Choroid plexus epithelial cell (primary cell): ENCODE measurements around the gene APOC1.

Experiments
- DNase-seq: peaks from one replicate; pipeline ENCODE4 v3.0.0-alpha.2; 2010; ENCODE audit warnings: low read depth
- H3K4me3 ChIP-seq: 2 replicates; pipeline ENCODE4 v1.5.1; 2011; ENCODE audit warnings: low read depth, mild to moderate bottlenecking, control low read depth, low read length, moderate library complexity
- TF ChIP-seq, protein P1 (sequence below): conservative IDR thresholded peaks from 2 replicates; pipeline ENCODE4 v1.5.1; 2011; ENCODE audit warnings: low read depth, mild to moderate bottlenecking, control low read depth, inconsistent platforms, low read length, moderate library complexity

The APOC1 gene

GRCh38 chr19:44943801-44944249 is 29.4 kb downstream of the APOC1 start:
- no peak for DNase-seq
- no peak overlapping the region for H3K4me3 ChIP-seq

GRCh38 chr19:44947041-44947581 is 32.7 kb downstream of the APOC1 start:
- no peak overlapping the region for H3K4me3 ChIP-seq
- no peak for DNase-seq
- TF ChIP-seq, protein P1, sequence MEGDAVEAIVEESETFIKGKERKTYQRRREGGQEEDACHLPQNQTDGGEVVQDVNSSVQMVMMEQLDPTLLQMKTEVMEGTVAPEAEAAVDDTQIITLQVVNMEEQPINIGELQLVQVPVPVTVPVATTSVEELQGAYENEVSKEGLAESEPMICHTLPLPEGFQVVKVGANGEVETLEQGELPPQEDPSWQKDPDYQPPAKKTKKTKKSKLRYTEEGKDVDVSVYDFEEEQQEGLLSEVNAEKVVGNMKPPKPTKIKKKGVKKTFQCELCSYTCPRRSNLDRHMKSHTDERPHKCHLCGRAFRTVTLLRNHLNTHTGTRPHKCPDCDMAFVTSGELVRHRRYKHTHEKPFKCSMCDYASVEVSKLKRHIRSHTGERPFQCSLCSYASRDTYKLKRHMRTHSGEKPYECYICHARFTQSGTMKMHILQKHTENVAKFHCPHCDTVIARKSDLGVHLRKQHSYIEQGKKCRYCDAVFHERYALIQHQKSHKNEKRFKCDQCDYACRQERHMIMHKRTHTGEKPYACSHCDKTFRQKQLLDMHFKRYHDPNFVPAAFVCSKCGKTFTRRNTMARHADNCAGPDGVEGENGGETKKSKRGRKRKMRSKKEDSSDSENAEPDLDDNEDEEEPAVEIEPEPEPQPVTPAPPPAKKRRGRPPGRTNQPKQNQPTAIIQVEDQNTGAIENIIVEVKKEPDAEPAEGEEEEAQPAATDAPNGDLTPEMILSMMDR = no peak

More at GRCh38 chr19:44943801-44944249, 29.4 kb downstream of the APOC1 start:
- TF ChIP-seq, protein P1 = no peak

DNA sequence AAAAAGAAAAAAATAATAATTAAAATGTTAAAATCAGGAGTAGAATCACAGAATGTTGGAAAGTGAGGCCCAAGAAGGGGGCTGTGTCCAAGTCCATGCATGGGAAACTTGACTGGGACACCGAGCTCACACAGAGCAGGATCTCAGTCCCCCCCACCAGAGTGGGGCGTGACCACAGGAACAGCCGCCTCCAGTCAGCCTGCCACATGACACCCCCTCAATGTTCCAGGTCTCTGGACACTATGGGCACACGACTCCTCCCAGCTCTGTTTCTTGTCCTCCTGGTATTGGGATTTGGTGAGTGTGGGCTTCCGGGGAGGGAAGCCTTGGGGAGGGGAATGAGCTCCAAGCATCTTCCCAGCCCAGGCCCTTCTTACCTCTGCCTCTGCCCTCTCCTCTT is 33.8 kb downstream of the APOC1 start:
- DNase-seq = no peak
- no peak overlapping the region for H3K4me3 ChIP-seq
- TF ChIP-seq, protein P1 = no peak

GRCh38 chr19:44948763-44949374 is 34.5 kb downstream of the APOC1 start:
- no peak overlapping the region for H3K4me3 ChIP-seq
- peak; percentile 33 for DNase-seq
- TF ChIP-seq, protein P1 = no peak

- no peak overlapping the region for H3K4me3 ChIP-seq
- DNase-seq = no peak
- TF ChIP-seq, protein P1 = no peak
These were observed 35.1 kb downstream of the APOC1 start for GRCh38 chr19:44949550-44949949.

DNA sequence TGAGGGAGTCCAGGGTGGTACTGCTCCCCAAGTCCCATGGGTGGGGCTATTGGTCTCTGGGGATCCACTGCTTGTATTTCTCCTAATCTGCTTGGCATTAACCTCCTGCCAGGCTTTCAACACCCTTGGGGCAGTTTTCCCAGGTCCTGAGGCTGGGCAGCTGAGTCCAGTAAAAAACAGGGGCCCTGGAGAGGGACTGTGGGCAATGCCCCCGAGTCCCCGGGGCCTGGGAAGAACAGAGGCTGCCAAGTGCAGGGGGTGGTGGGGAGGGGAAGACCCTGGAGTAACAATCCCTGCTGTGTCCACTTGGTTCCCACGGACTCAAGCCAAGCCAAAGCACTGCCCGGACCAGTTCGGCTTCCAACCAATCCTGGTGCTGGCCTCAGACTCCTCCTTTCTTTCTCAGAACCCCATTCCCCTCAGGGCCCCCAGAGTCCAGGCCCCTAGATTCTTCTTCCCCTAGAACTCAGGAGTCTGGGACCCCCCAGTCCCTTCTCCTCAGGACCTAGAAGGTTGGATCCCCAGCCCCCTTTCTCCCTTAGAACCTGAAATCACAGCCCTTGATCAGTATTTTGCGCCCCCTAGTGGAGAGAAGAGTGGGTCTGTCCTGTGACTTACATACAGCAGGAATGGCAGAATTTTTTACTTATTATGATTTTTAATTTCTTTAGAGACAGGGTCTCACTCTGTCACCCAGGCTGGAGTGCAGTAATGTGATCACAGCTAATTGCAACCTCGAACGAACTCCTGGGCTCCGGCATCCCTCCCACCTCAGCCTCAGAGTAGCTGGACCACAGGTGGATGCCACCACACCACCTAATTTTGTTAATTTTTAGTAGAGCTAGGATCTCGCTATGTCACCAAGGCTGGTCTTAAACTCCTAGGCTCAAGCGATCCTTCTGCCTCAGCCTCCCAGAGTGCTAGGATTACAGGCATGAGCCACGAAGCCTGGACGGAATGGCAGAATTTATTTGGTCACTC is 37.1 kb downstream of the APOC1 start:
- H3K4me3 ChIP-seq = peak overlapping the region; percentile 39
- TF ChIP-seq, protein P1 = peak; percentile 87
- peak; percentile 90 for DNase-seq
